Esophagus squamous epithelium (tissue), 5 donors: ENCODE measurements around the gene TPM4. TPM values are rescaled to one million over a fixed set of nuclear protein-coding genes. Genes with fewer than 3 reads are reported as not detected.
A peak's percentile ranks its signal among the peaks of the same experiment; 100 is the strongest.

ENCODE experiments used
- DNase-seq: peaks from one replicate; lab custom pipeline; 2025; lab: John Stamatoyannopoulos, UW
- H3K27ac ChIP-seq, 4 donors: fragments of 200-600 bp; sonication (generic); one replicate each; pipeline ENCODE4 v1.5.1; 2016 to 2019; ENCODE audit warnings: mild to moderate bottlenecking in 1 of 4
- H3K27me3 ChIP-seq, 4 donors: fragments of 200-600 bp; sonication (generic); 1 replicate in 3 of 4; 2 replicates in 1 of 4; pipeline versions ENCODE4 v1.5.1 to v1.6.0; 2017 to 2021; ENCODE audit warnings: antibody characterized with exemption in 1 of 4
- H3K36me3 ChIP-seq, 3 donors: fragments of 200-600 bp; sonication (generic); one replicate each; pipeline ENCODE4 v1.5.1; 2016 to 2019
- H3K4me1 ChIP-seq, 3 donors: fragments of 200-600 bp; sonication (generic); one replicate each; pipeline ENCODE4 v1.5.1; 2017 to 2019
- H3K4me3 ChIP-seq, 4 donors: fragments of 200-600 bp; sonication (generic); 1 replicate in 3 of 4; 2 replicates in 1 of 4; pipeline ENCODE4 v1.5.1; 2016 to 2019; ENCODE audit warnings: mild to moderate bottlenecking in 2 of 4, moderate library complexity in 1 of 4
- H3K9me3 ChIP-seq, 3 donors: fragments of 200-600 bp; sonication (generic); one replicate each; pipeline ENCODE4 v1.5.1; 2016 to 2019
- CTCF ChIP-seq, 6 experiments: fragments of 450-650 bp in 4 of 6; fragments of 200-600 bp in 2 of 6; sonication (generic) in 2 of 6; IDR thresholded peaks; one replicate each; pipeline ENCODE4 v1.5.1; 2016 to 2019; ENCODE audit warnings: antibody characterized with exemption in 6 of 6, mild to moderate bottlenecking in 4 of 6, moderate library complexity in 4 of 6
- POLR2A ChIP-seq, 4 donors: fragments of 450-650 bp; IDR thresholded peaks; one replicate each; pipeline ENCODE4 v1.6.1; 2017; ENCODE audit warnings: antibody characterized with exemption in 4 of 4, mild to moderate bottlenecking in 4 of 4, moderate library complexity in 3 of 4
- WGBS, 2 donors: methylation state at CpG; one replicate each; pipeline ENCODE4 v1.1.5; 2018; 5-methylcytosine and 5-hydroxymethylcytosine counted together
- intact Hi-C: fragments of 100-400 bp; cut with DNase I; formaldehyde crosslinking; loops from one replicate; pipeline ENCODE4 v1.15.0; 2022
- total RNA-seq, 4 donors: library from RNA; depleted of rRNA; stranded (reverse); fragments of >200 nt; gene quantifications; one replicate each; pipeline ENCODE4 v1.1.0, GENCODE V29; 2016
- donor health status: DM: yes; HTN: yes; CAD: no.

The TPM4 gene
- total RNA-seq, 4 donors from 2014 or later, result 307 to 577 (median 369) TPM

- Histone ChIP-seq H3K27ac (no peak overlapping the region), H3K27me3 (peaks cover 0 to 17% (median 0%) of the 10 kb centered on the region in 4 donors), H3K36me3 (peaks cover 0 to 1% (median 0%) of the 10 kb centered on the region in 3 donors), H3K9me3 (no peaks in the 10 kb centered on the region), H3K4me1 (peaks cover 0 to 11% (median 4%) of the 10 kb centered on the region in 3 donors), H3K4me3 (no peak overlapping the region)
- 39 to 54% methylated on average over 3 to 5 of the region's 13 CpGs for WGBS, 2 donors
- intact Hi-C loops, result no loop called here
- TF ChIP-seq POLR2A (IDR thresholded peaks at IDR 0.05), result no peak
- TF ChIP-seq CTCF (IDR thresholded peaks at IDR 0.05), result no peak
- no peak for DNase-seq
These were observed 63.5 kb downstream of the TPM4 start for GRCh38 chr19:16139752-16140151.

GRCh38 chr19:16141043-16141442 lies 64.7 kb downstream of the TPM4 start:
- Histone ChIP-seq H3K9me3 (no peaks in the 10 kb centered on the region), H3K4me1 (peaks cover 0 to 11% (median 4%) of the 10 kb centered on the region in 3 donors), H3K36me3 (no peaks in the 10 kb centered on the region), H3K4me3 (no peak overlapping the region), H3K27ac (no peak overlapping the region), H3K27me3 (peaks cover 0 to 17% (median 0%) of the 10 kb centered on the region in 4 donors)
- intact Hi-C loops, result no loop called here
- no peak for DNase-seq
- 60 to 71% methylated on average over 1 to 3 of the region's 4 CpGs for WGBS, 2 donors
- TF ChIP-seq POLR2A (IDR thresholded peaks at IDR 0.05), result no peak
- no peak for TF ChIP-seq CTCF (IDR thresholded peaks at IDR 0.05)

GRCh38 chr19:16142032-16142580 lies 65.8 kb downstream of the TPM4 start:
- intact Hi-C loops, result no loop called here
- 76 to 79% methylated on average over 4 to 9 of the region's 9 CpGs for WGBS, 2 donors
- H3K36me3 ChIP-seq, result no peaks in the 10 kb centered on the region

GRCh38 chr19:16143399-16144215 lies 67.3 kb downstream of the TPM4 start, which contains the start of gene HSH2D:
Gene HSH2D (plus strand): TSS chr19:16143685. CDS start chr19:16148751, 5,066 bp downstream.
- Histone ChIP-seq H3K4me1 (peaks cover 0 to 12% (median 6%) of the 10 kb centered on the region in 3 donors), H3K27ac (peak within 1 kb of the TSS; percentile 25 to 75 (median 62)), H3K36me3 (no peaks in the 10 kb centered on the region), H3K4me3 (peak within 1 kb of the TSS in 3 of 4 donors; percentile 16 to 54 (median 28)), H3K27me3 (peaks cover 0 to 17% (median 0%) of the 10 kb centered on the region in 4 donors), H3K9me3 (no peaks in the 10 kb centered on the region)
- peak; percentile 77 for DNase-seq
- TF ChIP-seq POLR2A (IDR thresholded peaks at IDR 0.05) (peak in 1 of 4 donors; percentile 65), CTCF (IDR thresholded peaks at IDR 0.05) (peak in 1 of 6 experiments; percentile 25)
- 45% methylated on average over 3 to 4 of the region's 13 CpGs for WGBS, 2 donors
- intact Hi-C loops, result no loop called here

More at GRCh38 chr19:16142032-16142580, 65.8 kb downstream of the TPM4 start:
- Histone ChIP-seq H3K9me3 (no peaks in the 10 kb centered on the region), H3K4me1 (peaks cover 0 to 11% (median 4%) of the 10 kb centered on the region in 3 donors), H3K27ac (peak overlapping the region in 1 of 4 donors; percentile 75), H3K27me3 (peaks cover 0 to 17% (median 0%) of the 10 kb centered on the region in 4 donors), H3K4me3 (no peak overlapping the region)
- no peak for DNase-seq
- TF ChIP-seq CTCF (IDR thresholded peaks at IDR 0.05), result no peak
- TF ChIP-seq POLR2A (IDR thresholded peaks at IDR 0.05), result no peak

GRCh38 chr19:16144216-16144581 lies 67.9 kb downstream of the TPM4 start:
- intact Hi-C loops, result no loop called here

More at GRCh38 chr19:16144216-16144581, 67.9 kb downstream of the TPM4 start:
- peak overlapping the region in 2 of 4 donors; percentile 16 to 54 for H3K4me3 ChIP-seq
- H3K9me3 ChIP-seq, result no peaks in the 10 kb centered on the region
- H3K27ac ChIP-seq, result peak overlapping the region in 3 of 4 donors; percentile 25 to 75 (median 66)
- H3K4me1 ChIP-seq, result peaks cover 0 to 17% (median 10%) of the 10 kb centered on the region in 3 donors
- 33 to 57% methylated on average over 1 of the region's 1 CpG for WGBS, 2 donors
- TF ChIP-seq CTCF (IDR thresholded peaks at IDR 0.05) (no peak), POLR2A (IDR thresholded peaks at IDR 0.05) (no peak)
- H3K27me3 ChIP-seq, result peaks cover 0 to 17% (median 0%) of the 10 kb centered on the region in 4 donors
- no peak for DNase-seq
- H3K36me3 ChIP-seq, result no peaks in the 10 kb centered on the region
